Raji (cell line): ENCODE results near the gene RCC2.

Source experiments
- POLR2A ChIP-seq: IDR thresholded peaks from 2 replicates; pipeline ENCODE4 v1.6.1; 2011; ENCODE audit warnings: low read depth, low read length, control low read depth; ENCODE audit not compliant: insufficient read depth

Gene RCC2

DNA sequence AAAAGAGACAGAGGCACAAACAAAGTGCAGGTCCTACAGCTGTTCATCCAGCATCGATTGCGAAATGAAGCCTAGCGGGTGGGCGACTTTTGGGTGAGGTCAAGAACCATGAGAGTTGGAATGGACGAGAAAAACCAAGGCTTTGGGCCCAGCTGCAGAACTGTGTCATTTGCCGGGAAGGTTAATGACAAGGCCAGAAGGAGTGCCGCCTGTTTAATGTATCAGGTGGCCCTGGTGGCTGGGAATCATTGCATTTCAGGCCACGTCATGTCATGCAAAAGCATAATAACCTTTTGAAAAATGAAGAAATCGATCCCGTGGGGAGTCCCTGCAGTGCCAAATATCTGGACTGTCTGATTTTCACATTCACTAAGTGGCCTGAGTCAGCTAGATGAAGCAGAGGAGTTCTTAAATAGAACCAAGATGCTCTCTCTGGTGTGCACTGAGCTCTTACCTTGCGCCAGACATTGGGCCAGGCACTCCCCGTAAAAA, 8.1 kb upstream of the RCC2 start:
- TF ChIP-seq POLR2A, result no peak

DNA sequence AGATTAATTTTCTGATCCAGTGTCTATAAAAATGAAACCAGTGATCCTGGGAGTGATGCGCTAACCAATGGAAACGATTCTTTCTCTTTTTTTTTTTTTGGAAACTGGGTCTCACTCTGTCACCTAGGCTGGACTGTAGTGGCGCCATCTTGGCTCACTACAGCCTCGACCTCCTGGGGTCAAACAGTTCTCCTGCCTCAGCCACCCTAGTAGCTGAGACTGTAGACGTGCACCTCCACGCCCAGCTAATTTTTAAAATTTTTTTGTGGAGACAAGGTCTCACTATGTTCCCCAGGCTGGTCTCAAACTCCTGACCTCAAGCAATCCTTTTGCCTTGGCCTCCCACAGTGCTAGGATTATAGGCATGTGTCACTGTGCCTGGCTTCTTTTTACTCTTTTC, 3.4 kb upstream of the RCC2 start:
- no peak for TF ChIP-seq POLR2A

DNA sequence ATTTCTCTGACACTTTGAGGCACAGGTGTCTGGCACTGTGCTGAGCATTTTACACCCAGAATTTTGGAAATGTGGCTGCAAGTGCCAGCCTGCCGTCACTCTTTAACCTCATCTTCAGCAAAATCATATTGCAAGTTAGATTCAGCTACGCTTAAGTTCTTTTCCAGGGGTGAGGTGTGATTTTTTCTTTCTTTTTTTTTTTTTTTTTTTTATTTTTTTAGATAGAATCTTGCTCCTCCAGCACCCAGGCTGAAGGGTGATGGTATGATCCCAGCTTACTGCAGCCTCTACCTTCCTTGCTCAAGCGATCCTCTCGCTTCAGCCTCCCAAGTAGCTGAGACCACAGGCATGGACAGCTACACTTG, 2.5 kb upstream of the RCC2 start:
- TF ChIP-seq POLR2A, result no peak

DNA sequence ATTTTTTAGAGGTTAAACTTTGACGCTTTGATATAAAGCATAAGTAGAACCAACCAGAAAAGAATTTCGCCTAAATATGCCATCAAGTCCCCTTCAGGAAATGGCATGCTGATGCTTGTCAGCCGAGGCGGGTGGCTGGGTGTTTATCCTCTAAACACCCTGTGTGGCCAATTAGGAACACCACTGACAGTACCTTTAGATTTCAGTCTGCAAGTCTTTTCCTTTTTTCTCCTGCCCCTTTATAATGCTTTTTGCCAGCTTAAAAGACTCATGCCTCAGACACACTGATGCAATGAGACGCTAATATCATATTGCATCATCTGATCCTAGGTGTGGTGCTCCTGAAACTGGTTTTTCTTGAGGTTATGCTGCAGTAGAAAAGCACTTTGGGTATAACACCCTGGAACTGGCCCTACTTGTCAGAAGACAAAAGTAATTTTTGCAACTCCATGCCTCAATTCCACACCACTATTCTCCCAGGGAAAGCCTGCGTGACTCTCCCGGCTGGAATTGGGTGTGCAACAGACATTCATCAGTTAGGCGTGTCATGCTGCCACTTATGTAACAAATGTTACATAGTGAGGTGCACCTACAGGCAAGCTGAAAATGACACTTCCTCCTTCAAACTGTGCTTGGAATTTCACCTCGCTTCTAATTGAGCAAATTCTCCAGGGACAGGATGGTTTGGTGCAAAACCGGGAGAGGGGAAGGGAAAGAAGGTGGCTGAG, 2.0 kb upstream of the RCC2 start:
- TF ChIP-seq POLR2A, result no peak

DNA sequence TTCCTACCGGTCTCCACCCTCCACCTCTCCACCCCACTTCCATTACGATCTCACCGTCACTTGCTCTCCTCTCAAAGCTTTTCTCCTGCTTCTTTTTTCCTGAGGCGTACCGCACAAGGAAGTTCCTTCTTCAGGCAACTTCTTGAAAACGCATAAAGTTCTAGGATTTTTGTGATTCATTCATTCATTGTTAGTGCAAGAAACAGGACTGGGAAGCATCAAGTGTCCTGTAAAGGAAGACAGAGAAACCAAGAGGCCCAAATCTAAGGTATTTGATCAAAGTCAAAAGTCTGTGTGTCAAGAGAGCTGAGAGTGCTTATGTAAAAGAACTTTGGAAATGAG, 1.3 kb upstream of the RCC2 start:
- TF ChIP-seq POLR2A, result no peak

DNA sequence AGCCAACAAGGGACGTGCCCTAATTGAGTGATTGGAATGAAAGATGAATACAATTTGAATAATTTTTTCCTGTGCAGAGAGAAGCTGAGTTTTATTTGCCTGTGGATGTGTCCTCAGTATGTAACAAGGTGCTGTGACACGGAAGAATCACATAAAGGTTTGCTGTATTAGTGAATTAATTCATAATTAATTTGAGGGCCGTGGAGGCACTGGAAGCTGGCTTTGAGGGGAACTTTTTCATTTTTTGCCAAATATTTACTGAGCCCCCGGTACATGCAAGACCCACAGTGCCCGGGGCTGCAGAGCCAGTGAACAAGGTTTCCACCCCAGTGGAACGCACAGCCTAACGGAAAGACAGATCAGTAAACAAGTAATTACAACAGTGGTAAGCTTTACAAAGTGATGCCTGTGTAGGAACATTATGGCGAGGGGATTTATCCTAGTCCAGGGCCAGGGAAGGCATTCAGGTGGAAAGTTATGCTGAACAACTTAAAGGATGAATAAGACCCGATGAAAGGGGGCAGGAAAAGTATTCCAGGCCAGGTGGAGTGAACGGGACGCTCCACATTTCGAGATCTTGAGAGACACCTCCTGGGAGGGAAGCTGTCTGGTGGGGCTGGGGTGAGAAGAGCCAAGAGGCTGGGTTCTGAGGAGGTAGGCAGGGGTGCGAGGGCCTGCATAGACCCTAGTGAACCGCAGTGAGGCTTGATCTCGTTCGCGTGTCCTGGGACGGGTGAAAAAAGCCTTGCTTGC, 773 bp upstream of the RCC2 start:
- TF ChIP-seq POLR2A, result no peak

DNA sequence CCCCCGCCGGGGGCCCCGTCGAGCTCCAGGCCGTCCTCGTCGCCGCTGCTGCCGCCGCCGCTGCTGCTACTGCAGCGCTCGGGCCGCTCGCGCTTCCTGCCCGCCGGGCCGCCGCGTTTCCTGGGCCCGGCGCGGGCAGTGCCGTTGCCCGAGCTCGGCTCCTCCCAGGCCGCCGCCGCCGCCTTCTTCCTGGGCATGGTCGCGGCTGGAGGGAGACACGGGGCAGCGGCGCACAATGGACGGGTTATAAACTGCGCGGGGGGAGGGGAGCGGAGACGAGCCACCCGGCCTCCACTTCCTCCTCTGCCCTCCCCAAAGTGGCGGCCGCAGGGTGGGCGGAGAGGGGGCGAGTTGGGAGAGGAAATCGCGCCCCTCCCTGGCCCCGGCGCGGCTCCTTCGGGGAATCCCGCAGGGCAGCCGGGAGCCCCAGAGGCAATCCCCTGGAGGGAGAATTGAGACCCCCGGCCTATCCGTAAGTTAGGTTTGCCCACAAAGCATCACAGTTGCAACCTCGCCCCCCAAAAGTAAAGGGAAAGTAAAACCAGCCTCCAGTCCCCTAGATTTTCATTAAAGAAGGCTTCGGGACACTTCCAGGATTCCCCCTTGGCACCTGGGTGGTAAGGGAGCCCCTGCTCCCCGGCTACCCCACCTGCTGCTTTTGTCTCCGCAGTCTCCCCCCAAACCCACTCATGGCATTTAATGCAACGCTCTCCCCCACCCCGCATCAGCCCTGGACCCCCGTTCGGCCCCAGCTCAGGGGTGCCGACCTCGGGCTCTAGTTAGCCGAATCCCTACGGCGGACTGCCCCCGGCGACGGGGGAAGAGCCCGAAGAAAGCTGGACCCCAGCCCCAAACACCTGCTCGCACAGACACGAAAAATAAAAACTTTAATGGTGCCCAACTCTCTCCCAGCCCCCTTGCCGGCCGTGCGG, 893 bp downstream of the RCC2 start:
- peak; percentile 76 for TF ChIP-seq POLR2A

DNA sequence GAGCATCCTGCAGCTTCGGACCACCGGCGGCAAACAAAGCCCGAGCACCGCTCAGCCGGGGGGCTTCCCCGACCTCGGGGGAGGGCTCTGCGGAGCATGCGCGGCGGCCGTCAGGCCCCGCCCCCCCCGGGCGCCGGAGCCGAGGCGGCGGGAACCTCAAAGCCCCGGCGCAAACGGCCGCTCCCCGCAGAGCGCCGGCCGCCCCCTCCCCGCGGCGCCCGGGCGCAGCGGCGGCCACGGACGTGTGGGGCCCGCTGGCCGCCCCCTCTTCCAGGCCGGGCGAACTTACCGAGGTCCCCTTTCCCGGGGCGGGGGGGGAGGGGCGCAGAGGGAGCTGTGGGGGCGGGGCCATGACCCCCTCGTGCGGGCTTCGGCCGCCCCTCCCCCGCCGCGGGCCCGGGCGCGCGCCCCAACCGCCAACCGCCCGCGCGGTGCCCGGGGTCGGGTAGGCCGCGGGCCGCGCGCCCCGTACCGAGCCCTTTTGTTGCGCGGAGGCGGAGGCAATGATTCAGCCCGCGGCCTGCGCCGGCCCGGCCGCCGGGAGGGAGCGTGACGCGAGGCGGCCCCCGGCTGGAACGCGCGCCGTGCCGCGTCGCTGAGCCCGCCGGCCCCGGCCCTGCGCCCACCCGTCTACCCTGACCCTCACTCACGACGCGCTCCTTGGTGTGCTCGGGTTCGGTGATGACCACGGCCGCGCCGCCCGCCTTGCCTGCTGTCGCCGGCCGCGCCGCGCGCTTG, 1.7 kb downstream of the RCC2 start:
- no peak for TF ChIP-seq POLR2A

DNA sequence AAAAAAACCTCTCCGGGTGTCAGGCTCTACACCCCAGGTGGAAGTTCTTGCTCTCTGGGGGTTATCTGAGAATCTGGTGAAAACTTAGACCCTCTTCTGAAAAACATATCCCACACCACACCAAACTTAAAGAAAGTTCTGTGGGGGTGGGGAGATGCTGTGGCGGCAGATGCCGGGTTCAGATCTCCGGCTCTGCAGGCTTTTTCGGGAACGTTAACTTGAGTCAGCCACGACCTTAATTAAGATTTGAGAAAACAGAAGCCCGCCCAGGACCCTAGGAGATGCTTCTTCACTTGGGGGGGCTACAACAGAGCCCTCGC, 2.3 kb downstream of the RCC2 start:
- no peak for TF ChIP-seq POLR2A

DNA sequence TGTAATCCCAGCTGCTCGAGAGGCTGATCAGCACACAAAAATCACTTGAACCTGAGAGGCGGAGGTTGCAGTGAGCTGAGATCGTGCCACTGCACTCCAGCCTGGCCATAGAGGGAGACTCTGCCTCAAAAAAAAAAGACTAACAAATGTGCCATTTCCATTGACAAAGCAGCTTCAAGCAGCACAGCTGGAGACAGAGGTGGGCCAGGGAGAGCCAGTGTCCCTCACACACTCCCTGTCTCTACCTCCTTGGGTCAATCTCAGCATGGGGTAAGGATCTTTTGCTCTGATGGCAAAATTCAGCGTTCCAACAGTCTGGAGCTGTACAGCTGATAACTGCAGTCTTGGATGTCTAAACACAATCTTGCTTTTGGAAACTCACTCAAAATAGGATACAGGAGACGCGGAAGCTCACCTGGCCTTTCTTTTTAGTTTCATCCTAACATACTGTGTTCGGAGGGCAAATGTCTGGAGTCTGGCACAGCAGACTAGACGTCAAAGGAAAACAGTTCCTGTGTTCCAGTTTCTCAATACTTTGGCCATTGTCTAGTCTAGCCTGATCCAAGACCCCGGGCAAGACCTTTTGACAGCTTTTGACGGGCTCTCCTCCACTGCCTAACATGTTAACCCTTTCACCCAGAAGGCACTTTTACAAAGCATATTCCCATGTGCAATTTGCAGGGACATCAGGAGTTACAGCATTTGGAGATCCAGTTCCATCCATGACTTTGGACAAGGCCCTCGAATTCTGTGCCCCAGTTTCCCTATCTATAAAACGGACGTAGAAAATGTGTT, 2.9 kb downstream of the RCC2 start:
- TF ChIP-seq POLR2A, result no peak

DNA sequence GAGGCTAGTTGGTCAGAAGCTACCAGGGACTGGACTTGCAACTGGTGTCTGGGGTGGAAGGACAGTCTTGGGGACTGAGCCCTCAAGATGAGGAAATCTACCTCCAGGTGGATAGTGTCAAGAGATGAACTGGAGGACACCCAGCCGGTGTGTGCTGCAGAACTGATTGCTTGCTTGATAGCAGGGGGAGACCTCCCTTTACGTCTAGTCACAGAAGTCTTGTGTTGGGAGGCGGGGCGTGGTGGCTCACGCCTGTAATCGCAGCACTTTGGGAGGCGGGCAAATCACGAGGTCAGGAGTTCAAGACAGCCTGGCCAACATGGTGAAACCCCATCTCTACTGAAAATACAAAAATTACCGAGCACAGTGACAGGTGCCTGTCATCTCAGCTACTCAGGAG, 4.9 kb downstream of the RCC2 start:
- TF ChIP-seq POLR2A, result no peak

DNA sequence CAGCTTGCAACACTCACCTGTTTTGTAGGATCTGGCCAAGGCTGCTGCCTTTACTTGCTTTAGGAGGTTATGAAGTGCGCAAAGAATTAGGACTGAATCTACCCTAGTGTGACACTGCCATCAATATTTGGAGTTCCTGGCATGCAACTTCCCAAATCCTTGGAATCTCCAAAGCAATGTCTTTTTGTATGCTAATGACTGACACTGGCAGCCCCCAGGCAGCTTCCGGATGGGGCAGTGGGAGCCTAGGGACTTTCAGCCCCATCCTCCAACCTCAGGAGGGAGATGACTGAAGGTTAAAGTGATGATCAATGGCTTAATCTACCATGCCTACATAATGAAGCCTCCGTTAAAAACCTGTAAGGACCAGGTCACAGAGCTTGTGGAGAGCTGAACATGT, 5.5 kb downstream of the RCC2 start:
- no peak for TF ChIP-seq POLR2A

DNA sequence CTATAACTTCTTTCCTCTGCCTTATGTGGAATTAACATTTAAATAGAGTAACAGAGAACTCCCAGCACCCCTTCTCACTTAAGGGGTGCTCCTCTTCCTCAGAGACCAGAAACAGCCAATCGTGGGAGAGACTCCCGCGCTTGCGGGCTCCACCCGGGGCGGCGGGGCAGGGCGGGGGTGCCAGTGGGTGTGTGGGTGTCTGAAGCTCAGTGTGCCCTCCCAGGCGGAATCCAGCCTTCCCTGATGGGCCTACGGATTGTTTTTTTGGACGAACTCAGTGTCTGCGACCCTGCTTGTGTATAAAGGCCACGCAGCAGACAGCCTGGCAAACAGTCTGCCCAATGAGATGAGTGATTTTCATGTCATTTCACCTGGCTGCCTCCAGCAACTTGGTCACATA, 6.2 kb downstream of the RCC2 start:
- TF ChIP-seq POLR2A, result no peak

DNA sequence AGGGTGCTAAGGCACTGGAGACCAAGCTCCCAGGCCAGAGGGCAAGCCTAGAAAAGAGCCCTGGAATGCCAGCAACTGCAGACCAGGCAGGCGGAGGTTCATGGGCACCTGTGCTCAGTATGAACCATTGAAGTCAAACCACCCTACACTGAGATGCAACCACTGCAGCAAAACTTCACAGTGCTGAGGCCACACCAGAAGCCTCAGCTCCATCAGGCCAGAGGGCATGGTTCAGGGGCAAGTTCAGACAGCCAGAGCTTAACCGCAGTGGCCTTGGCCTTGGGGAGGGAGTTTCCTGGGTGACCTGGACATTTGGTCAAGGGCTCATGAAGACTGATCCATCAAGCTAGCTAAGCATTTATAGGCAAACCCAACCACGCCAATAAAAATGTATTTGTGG, 7.1 kb downstream of the RCC2 start:
- no peak for TF ChIP-seq POLR2A

DNA sequence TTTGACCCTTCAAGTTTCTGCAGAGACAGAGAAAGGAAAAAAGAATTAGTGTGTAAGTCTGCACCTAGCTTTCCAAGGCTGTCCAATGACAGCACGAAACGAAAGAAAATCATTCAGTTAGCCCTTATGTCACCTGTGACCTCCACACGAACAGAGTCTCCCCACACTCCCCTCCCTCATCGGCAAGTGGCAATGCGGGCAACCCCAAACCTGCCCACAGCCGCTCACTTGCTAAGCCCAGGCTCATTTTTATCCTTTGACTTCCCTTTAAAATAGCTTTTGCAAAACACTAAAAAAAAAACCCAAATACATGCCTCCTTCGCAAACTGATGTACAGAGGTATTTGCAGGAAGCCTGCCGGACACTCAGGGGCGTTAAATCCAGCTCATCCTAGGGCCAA, 10.3 kb downstream of the RCC2 start:
- TF ChIP-seq POLR2A, result no peak
